HG03064 (cell line): ENCODE results near the gene CPEB4.

ENCODE experiments used
- ATAC-seq: cut with Tn5 transposase; IDR thresholded peaks from one replicate; pipeline ENCODE4 v1.9.1; 2021; ENCODE audit warnings: low read depth; ENCODE audit not compliant: unreplicated experiment

CPEB4 gene

GRCh38 chr5:173970878-173971650, 82.9 kb downstream of the CPEB4 start:
- ATAC-seq, result no peak

- ATAC-seq, result no peak
Observed at GRCh38 chr5:173971681-173972345, 83.7 kb downstream of the CPEB4 start.

- ATAC-seq, result no peak
Observed at GRCh38 chr5:173972607-173972924, 84.4 kb downstream of the CPEB4 start.

GRCh38 chr5:173972925-173973615, 84.9 kb downstream of the CPEB4 start:
- no peak for ATAC-seq

- ATAC-seq, result no peak
Observed at GRCh38 chr5:173973616-173973969, 85.4 kb downstream of the CPEB4 start.

GRCh38 chr5:173974688-173975239, 86.6 kb downstream of the CPEB4 start:
- no peak for ATAC-seq

GRCh38 chr5:173981185-173981761, 93.1 kb downstream of the CPEB4 start:
- no peak for ATAC-seq

GRCh38 chr5:173984218-173984617, 96.1 kb downstream of the CPEB4 start:
- ATAC-seq, result no peak

- ATAC-seq, result no peak
Observed at GRCh38 chr5:173988554-173989431, 100.6 kb downstream of the CPEB4 start, which contains the start of gene C5orf47. C5orf47 (plus strand) TSS chr5:173989170; CDS start chr5:173989264, 94 bp downstream.

- ATAC-seq, result no peak
Observed at GRCh38 chr5:173989432-173990082, 101.4 kb downstream of the CPEB4 start.

GRCh38 chr5:173997331-173997730, 109.2 kb downstream of the CPEB4 start:
- no peak for ATAC-seq

GRCh38 chr5:173998531-173998930, 110.4 kb downstream of the CPEB4 start:
- ATAC-seq, result no peak

- no peak for ATAC-seq
Observed at GRCh38 chr5:174000076-174000475, 111.9 kb downstream of the CPEB4 start.

GRCh38 chr5:174003795-174004194, 115.6 kb downstream of the CPEB4 start:
- no peak for ATAC-seq

GRCh38 chr5:174008922-174009321, 120.8 kb downstream of the CPEB4 start:
- no peak for ATAC-seq

- no peak for ATAC-seq
Observed at GRCh38 chr5:174010365-174010764, 122.2 kb downstream of the CPEB4 start.

- no peak for ATAC-seq
Observed at GRCh38 chr5:174011441-174011840, 123.3 kb downstream of the CPEB4 start.
